ENCODE measurements around the gene LRP4. TPM values are rescaled to one million over a fixed set of nuclear protein-coding genes. Genes with fewer than 3 reads are reported as not detected.

The LRP4 gene
- total RNA-seq, 1 donor from 2014 or later = 6.6 TPM

GRCh38 chr11:46917109-46917761 is 1.1 kb downstream of the LRP4 start:
- Histone ChIP-seq H3K4me1 (peaks cover 31% of the 10 kb centered on the region), H3K9me3 (no peaks in the 10 kb centered on the region), H3K27ac (peak overlapping the region; percentile 27), H3K36me3 (no peaks in the 10 kb centered on the region), H3K27me3 (ENCODE audit: low read depth) (peaks cover 48% of the 10 kb centered on the region), H3K4me3 (peak overlapping the region; percentile 62)
- ATAC-seq = peak; percentile 13 to 23
- no peak for TF ChIP-seq CTCF (IDR thresholded peaks at IDR 0.05)
- intact Hi-C loops (cut with DNase I) = no loop called here
- DNase-seq = no peak

- ATAC-seq = peak; percentile 62 to 71
Measured at GRCh38 chr11:46916286-46917108, 1.9 kb downstream of the LRP4 start.

GRCh38 chr11:46914910-46915309 is 3.4 kb downstream of the LRP4 start:
- no peak overlapping the region for H3K27ac ChIP-seq
- no peaks in the 10 kb centered on the region for H3K36me3 ChIP-seq
- peaks cover 28% of the 10 kb centered on the region for H3K4me1 ChIP-seq
- H3K4me3 ChIP-seq = no peak overlapping the region
- intact Hi-C loops (cut with DNase I) = no loop called here
- H3K27me3 ChIP-seq (ENCODE audit: low read depth) = peaks cover 54% of the 10 kb centered on the region
- DNase-seq = no peak
- TF ChIP-seq CTCF (IDR thresholded peaks at IDR 0.05) = no peak
- no peaks in the 10 kb centered on the region for H3K9me3 ChIP-seq
- ATAC-seq = no peak

More at GRCh38 chr11:46916286-46917108, 1.9 kb downstream of the LRP4 start:
- H3K27me3 ChIP-seq (ENCODE audit: low read depth) = peaks cover 54% of the 10 kb centered on the region
- H3K36me3 ChIP-seq = no peaks in the 10 kb centered on the region
- TF ChIP-seq CTCF (IDR thresholded peaks at IDR 0.05) = no peak
- H3K27ac ChIP-seq = peak overlapping the region; percentile 27
- H3K4me3 ChIP-seq = peak overlapping the region; percentile 62
- H3K4me1 ChIP-seq = peaks cover 31% of the 10 kb centered on the region
- no peaks in the 10 kb centered on the region for H3K9me3 ChIP-seq
- DNase-seq = no peak
- intact Hi-C loops (cut with DNase I) = no loop called here

- DNase-seq (no peak), ATAC-seq (peak in 1 of 2 donors; percentile 20)
- Histone ChIP-seq H3K27ac (no peak overlapping the region), H3K36me3 (no peaks in the 10 kb centered on the region), H3K27me3 (ENCODE audit: low read depth) (peaks cover 50% of the 10 kb centered on the region), H3K9me3 (no peaks in the 10 kb centered on the region), H3K4me3 (no peak overlapping the region), H3K4me1 (peaks cover 24% of the 10 kb centered on the region)
- intact Hi-C loops (cut with DNase I) = no loop called here
- no peak for TF ChIP-seq CTCF (IDR thresholded peaks at IDR 0.05)
Measured at GRCh38 chr11:46914363-46914762, 4.0 kb downstream of the LRP4 start.

- H3K36me3 ChIP-seq = no peaks in the 10 kb centered on the region
- H3K4me1 ChIP-seq = peaks cover 16% of the 10 kb centered on the region
- ATAC-seq = no peak
- DNase-seq = no peak
- TF ChIP-seq CTCF (IDR thresholded peaks at IDR 0.05) = no peak
- H3K4me3 ChIP-seq = no peak overlapping the region
- intact Hi-C loops (cut with DNase I) = no loop called here
- no peak overlapping the region for H3K27ac ChIP-seq
- H3K27me3 ChIP-seq (ENCODE audit: low read depth) = peaks cover 43% of the 10 kb centered on the region
- no peaks in the 10 kb centered on the region for H3K9me3 ChIP-seq
Measured at GRCh38 chr11:46913484-46913883, 4.9 kb downstream of the LRP4 start.

Measured in lower lobe of right lung (tissue), 2 donors.